Spleen (tissue), 7 donors: ENCODE measurements around the gene KDM1B.

Experiments
- CTCF ChIP-seq, 11 experiments: fragments of 200-600 bp in 7 of 11; fragments of 450-650 bp in 4 of 11; sonication (generic) in 4 of 11; IDR thresholded peaks in 8 of 11; conservative IDR thresholded peaks in 3 of 11; 1 replicate in 7 of 11; 2 replicates in 4 of 11; pipeline versions ENCODE4 v1.4.0 to v1.8.0; 2016 to 2021; ENCODE audit warnings: antibody characterized with exemption in 11 of 11, inconsistent platforms in 4 of 11, mild to moderate bottlenecking in 1 of 11
- POLR2A ChIP-seq, 3 donors: fragments of 450-650 bp; IDR thresholded peaks; one replicate each; pipeline ENCODE4 v1.5.1; 2017; ENCODE audit warnings: antibody characterized with exemption in 3 of 3, mild to moderate bottlenecking in 1 of 3
- POLR2AphosphoS5 ChIP-seq, 3 donors: sonication (generic); formaldehyde crosslinking; IDR thresholded peaks; one replicate each; pipeline ENCODE4 v1.5.1; 2017; ENCODE audit warnings: antibody characterized with exemption in 3 of 3
- donor health status: DM: no; HTN: no; CAD: no; lungs with moderate emphysema.
- donor health status: DM: no; HTN: no; CAD: no.
- donor health status: DM: no; HTN: no; CAD: no.

GRCh38 chr6:18212231-18212630 lies 57.0 kb downstream of the KDM1B start:
- TF ChIP-seq CTCF (IDR thresholded peaks at IDR 0.05 in 8 of 11, conservative IDR thresholded peaks at IDR 0.05 in 3 of 11) (no peak), POLR2A (IDR thresholded peaks at IDR 0.05) (no peak), POLR2AphosphoS5 (IDR thresholded peaks at IDR 0.05) (no peak)
